SU-DHL-6 (cell line): ENCODE measurements around the gene DIS3L2.

Experiments used
- H2AFZ ChIP-seq: fragments of 200-600 bp; sonication (generic); 2 replicates; pipeline ENCODE4 v1.6.1; 2014; ENCODE audit warnings: low read depth, mild to moderate bottlenecking, moderate library complexity, mixed read lengths, antibody characterized with exemption, low read length; ENCODE audit not compliant: severe bottlenecking
- H3F3A ChIP-seq: fragments of 200-600 bp; shearing (Covaris generic); 2 replicates; pipeline ENCODE4 v1.6.0; 2016; ENCODE audit warnings: antibody characterized with exemption, mild to moderate bottlenecking; ENCODE audit not compliant: insufficient read depth
- H3K27ac ChIP-seq: fragments of 200-600 bp; sonication (generic); 2 replicates; pipeline ENCODE4 v1.5.1; 2016; ENCODE audit warnings: low read depth, mild to moderate bottlenecking, low read length, moderate library complexity, mixed read lengths
- H3K27me3 ChIP-seq: fragments of 200-600 bp; sonication (generic), shearing (Covaris generic); 2 replicates; pipeline ENCODE4 v1.6.0; 2014; ENCODE audit warnings: mild to moderate bottlenecking, low read length
- H3K36me3 ChIP-seq: fragments of 200-600 bp; sonication (generic); 2 replicates; pipeline ENCODE4 v1.6.1; 2014; ENCODE audit warnings: mild to moderate bottlenecking, low read length, mixed read lengths
- H3K4me2 ChIP-seq: fragments of 300-600, 200-600 bp; shearing (Covaris generic), sonication (generic); 2 replicates; pipeline ENCODE4 v1.6.0; 2014; ENCODE audit warnings: low read length, low read depth, mild to moderate bottlenecking; ENCODE audit not compliant: poor library complexity, severe bottlenecking
- H3K4me3 ChIP-seq: fragments of 200-600 bp; sonication (generic); 2 replicates; pipeline ENCODE4 v1.5.1; 2014; ENCODE audit warnings: antibody characterized with exemption, low read length, mild to moderate bottlenecking, mixed read lengths; ENCODE audit not compliant: insufficient read depth, poor library complexity, severe bottlenecking
- H3K79me2 ChIP-seq: fragments of 200-600 bp; sonication (generic); 2 replicates; pipeline ENCODE4 v1.6.1; 2014; ENCODE audit warnings: mild to moderate bottlenecking, low read length, moderate library complexity; ENCODE audit not compliant: insufficient read depth
- H3K9ac ChIP-seq: fragments of 200-600 bp; sonication (generic); 2 replicates; pipeline ENCODE4 v1.7.0; 2014; ENCODE audit warnings: mild to moderate bottlenecking, low read length
- H3K9me2 ChIP-seq: fragments of 200-600 bp; sonication (generic); replicated peaks from 2 replicates; pipeline ENCODE4 v1.6.1; 2014; ENCODE audit warnings: low read length; ENCODE audit not compliant: insufficient read depth
- H3K9me3 ChIP-seq: fragments of 200-600 bp; sonication (generic); 2 replicates; pipeline ENCODE4 v1.6.1; 2014; ENCODE audit warnings: low read length, mixed read lengths; ENCODE audit not compliant: insufficient read depth
- H4K20me1 ChIP-seq: fragments of 200-600 bp; sonication (generic); 2 replicates; pipeline ENCODE4 v1.6.1; 2014; ENCODE audit warnings: low read depth, mild to moderate bottlenecking, antibody characterized with exemption, low read length, moderate library complexity, mixed read lengths
- EZH2phosphoT487 ChIP-seq: fragments of 200-600 bp; sonication (generic), shearing (Covaris generic); conservative IDR thresholded peaks from 2 replicates; pipeline ENCODE4 v1.6.1; 2018; ENCODE audit warnings: mild to moderate bottlenecking, antibody characterized with exemption, low read length, moderate library complexity, mixed read lengths
- TF ChIP-seq, protein P1 (sequence below): fragments of 200-600 bp; sonication (generic); IDR thresholded peaks from one replicate; pipeline ENCODE4 v1.5.1; 2017; ENCODE audit warnings: antibody characterized with exemption, mild to moderate bottlenecking, low read length, moderate library complexity; ENCODE audit not compliant: insufficient read depth, poor library complexity, severe bottlenecking

The DIS3L2 gene

DNA sequence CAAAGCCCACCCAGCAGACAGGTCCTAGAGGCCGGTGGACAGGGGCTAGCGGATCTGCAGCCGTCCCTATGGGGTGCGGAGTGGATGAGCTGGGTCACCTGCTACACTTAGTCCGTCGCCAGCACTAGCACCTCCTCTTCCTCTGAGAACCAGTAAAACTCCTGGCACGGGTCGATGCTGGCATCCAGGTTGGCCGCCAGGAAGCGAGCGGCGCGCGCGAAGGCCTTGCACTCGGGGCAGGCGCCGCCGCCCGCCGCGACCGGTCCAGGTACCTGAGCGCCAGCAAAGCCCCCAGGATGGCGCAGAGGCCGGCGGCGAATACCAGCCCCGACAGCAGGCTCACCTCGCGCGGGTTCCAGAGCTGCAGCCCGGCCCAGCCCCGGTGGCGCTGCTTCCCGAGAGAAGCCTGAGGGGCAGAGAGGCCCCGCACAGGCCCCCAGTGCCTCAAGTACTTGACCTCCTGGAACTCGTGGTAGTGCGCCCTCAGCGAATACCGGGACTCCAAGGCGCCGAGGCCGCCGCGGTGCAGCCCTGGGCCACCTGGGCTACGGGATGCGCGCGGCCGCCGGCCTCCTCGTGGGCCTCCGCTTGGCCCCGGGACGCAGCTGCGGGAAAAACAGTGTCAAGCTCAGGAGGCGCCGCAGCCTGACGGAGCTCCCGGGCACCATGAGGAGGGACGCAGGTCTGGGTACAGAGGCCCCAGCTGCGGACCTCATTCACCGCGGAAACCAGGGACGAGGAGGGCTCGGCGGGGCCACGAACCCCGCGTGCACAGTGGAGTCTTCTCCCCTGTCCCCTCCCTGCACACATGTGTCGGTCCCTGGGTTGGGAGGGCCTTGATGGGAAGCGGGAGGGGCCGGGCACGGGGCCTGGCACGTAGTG, 389.5 kb downstream of the DIS3L2 start:
- no peaks in the 10 kb centered on the region for H3K36me3 ChIP-seq
- no peaks in the 10 kb centered on the region for H4K20me1 ChIP-seq
- H3K4me3 ChIP-seq: no peak overlapping the region
- TF ChIP-seq, protein P1, sequence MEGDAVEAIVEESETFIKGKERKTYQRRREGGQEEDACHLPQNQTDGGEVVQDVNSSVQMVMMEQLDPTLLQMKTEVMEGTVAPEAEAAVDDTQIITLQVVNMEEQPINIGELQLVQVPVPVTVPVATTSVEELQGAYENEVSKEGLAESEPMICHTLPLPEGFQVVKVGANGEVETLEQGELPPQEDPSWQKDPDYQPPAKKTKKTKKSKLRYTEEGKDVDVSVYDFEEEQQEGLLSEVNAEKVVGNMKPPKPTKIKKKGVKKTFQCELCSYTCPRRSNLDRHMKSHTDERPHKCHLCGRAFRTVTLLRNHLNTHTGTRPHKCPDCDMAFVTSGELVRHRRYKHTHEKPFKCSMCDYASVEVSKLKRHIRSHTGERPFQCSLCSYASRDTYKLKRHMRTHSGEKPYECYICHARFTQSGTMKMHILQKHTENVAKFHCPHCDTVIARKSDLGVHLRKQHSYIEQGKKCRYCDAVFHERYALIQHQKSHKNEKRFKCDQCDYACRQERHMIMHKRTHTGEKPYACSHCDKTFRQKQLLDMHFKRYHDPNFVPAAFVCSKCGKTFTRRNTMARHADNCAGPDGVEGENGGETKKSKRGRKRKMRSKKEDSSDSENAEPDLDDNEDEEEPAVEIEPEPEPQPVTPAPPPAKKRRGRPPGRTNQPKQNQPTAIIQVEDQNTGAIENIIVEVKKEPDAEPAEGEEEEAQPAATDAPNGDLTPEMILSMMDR: no peak
- no peak for TF ChIP-seq EZH2phosphoT487
- no peaks in the 10 kb centered on the region for H3K79me2 ChIP-seq
- H3K9me3 ChIP-seq: no peaks in the 10 kb centered on the region
- no peak overlapping the region for H3K9ac ChIP-seq
- no peak overlapping the region for H3K27ac ChIP-seq
- H3K4me2 ChIP-seq: no peak overlapping the region
- no peaks in the 10 kb centered on the region for H3F3A ChIP-seq
- H3K27me3 ChIP-seq: no peaks in the 10 kb centered on the region
- H2AFZ ChIP-seq: no peak overlapping the region
- H3K9me2 ChIP-seq: no peaks in the 10 kb centered on the region

DNA sequence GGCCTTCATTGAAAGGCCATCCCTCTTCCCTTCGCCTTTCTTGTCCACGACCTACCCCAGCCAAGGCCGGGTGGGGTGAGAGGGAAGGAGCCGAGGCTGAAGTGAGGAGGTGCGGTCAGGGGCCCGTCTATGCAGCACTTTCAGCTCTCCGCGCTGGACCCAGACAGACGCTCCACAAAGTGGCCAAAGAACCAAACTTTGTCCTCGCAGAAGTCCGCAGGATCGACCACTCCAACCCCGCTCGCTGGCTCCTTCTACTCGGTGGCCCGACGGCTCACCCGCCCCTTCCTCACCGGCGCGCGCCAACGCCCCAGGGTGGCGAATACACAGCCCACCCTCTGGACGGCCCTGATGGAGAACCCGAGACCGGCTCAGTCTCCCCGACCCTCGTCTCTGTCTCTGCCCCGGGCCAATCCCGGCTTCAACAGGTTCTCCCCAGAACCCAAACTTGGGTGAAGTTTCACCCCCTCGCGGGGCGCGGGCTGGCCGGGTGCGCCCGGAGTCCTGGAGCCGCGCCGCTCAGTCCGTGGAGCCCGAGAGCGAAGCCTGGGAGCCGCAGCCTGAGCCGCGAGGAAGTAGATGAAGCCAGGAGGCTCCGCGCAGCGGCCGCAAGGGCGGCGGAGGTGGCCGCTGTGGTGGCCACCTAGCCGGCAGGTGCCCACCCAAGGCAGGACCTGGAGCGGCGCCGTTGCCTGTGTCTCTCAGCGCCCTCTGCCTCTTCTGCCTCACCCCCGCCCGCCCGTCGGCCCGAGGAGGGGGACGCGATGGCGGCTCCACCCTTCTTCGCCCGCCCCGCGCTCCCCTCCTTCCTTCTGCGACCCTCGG, 390.4 kb downstream of the DIS3L2 start:
- no peaks in the 10 kb centered on the region for H3F3A ChIP-seq
- H3K9me3 ChIP-seq: no peaks in the 10 kb centered on the region
- no peak overlapping the region for H2AFZ ChIP-seq
- H3K36me3 ChIP-seq: no peaks in the 10 kb centered on the region
- H3K27me3 ChIP-seq: no peaks in the 10 kb centered on the region
- H4K20me1 ChIP-seq: no peaks in the 10 kb centered on the region
- no peak overlapping the region for H3K9ac ChIP-seq
- no peak overlapping the region for H3K4me2 ChIP-seq
- no peak overlapping the region for H3K4me3 ChIP-seq
- H3K9me2 ChIP-seq: no peaks in the 10 kb centered on the region
- H3K79me2 ChIP-seq: no peaks in the 10 kb centered on the region
- H3K27ac ChIP-seq: no peak overlapping the region
- TF ChIP-seq, protein P1: no peak
- TF ChIP-seq EZH2phosphoT487: no peak

DNA sequence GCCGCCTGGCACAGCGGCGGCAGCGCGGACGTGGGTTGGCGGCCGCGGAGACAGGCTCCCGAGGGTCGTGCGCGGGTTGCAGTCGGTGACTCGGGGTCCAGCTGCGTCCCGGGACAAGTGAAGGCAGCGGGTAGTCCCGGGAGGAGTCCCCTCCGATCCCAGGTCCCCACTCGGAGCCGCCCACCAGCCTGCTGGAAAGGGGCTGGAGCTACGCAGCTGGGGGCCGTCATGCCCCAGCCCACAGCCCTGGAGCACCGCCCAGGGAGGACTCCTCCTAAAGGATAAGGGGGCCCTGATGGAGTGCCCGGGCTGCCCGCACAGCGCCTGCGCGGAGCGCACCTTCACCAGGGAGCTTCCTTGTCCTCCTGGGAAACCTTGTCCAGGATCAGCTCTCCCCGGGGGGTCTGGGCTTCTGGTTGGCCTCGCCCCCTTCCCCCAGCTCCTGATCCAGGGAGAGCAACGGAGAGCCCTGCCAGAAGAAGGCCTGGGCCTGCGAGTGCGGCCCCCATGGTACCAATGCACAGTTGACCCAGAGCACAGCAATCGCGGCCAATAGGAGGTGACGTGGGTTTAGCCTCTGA, 391.1 kb downstream of the DIS3L2 start:
- Histone ChIP-seq H3K9me2 (no peaks in the 10 kb centered on the region), H3K27me3 (no peaks in the 10 kb centered on the region), H3K27ac (no peak overlapping the region), H3K4me3 (no peak overlapping the region), H3K9me3 (no peaks in the 10 kb centered on the region), H3K9ac (no peak overlapping the region), H3K4me2 (no peak overlapping the region), H4K20me1 (no peaks in the 10 kb centered on the region), H3K79me2 (no peaks in the 10 kb centered on the region), H3K36me3 (no peaks in the 10 kb centered on the region), H3F3A (no peaks in the 10 kb centered on the region), H2AFZ (no peak overlapping the region)
- TF ChIP-seq EZH2phosphoT487: no peak
- TF ChIP-seq, protein P1: no peak
